KG1 (cell line): Measurements from ENCODE around the gene ITFG2.
"Not testable (repeated sequence)": the region's sequence is repeated elsewhere in the genome, so short reads cannot be mapped to it uniquely, and the experiment has no call there.

Experiments
- DNase-seq: peaks from one replicate; lab custom pipeline; 2025; lab: John Stamatoyannopoulos, UW

ITFG2 gene

DNA sequence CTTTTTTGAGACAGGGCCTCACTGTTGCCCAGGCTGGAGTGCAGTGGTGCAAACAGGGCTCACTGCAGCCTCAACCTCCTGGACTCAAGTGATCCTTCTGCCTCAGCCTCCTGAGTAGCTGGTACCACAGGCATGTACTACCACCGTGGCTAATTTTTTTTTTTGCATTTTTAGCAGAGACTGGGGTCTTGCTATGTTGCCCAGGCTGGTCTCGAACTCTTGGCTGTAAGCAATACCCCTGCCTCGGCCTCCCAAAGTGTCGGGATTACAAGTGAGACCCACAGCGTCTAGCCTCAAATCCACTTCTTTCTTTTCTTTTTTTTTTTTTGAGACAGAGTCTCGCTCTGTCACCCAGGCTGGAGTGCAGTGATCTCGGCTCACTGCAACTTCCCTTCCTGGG lies 50.9 kb downstream of the ITFG2 start:
- not testable (repeated sequence) for DNase-seq

DNA sequence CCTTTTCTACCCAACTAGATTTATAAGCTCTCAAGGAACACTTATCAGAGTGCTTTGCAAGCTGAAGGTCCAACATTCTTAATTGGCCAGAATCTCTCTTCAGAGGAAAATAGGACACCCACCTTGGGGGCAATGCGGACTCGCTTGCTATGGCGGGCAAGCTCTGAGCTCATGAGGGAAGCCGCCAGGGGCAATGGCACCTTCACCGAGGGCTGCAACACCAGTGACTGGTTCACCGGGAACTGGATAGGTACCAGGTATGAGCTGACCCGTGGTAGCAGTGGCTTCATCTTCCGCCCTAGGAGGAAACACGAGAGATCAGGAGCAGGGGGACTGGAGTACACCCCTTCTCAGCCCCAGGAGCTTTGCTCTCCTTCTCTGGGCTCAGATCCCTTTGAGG lies 51.7 kb downstream of the ITFG2 start:
- no peak for DNase-seq

DNA sequence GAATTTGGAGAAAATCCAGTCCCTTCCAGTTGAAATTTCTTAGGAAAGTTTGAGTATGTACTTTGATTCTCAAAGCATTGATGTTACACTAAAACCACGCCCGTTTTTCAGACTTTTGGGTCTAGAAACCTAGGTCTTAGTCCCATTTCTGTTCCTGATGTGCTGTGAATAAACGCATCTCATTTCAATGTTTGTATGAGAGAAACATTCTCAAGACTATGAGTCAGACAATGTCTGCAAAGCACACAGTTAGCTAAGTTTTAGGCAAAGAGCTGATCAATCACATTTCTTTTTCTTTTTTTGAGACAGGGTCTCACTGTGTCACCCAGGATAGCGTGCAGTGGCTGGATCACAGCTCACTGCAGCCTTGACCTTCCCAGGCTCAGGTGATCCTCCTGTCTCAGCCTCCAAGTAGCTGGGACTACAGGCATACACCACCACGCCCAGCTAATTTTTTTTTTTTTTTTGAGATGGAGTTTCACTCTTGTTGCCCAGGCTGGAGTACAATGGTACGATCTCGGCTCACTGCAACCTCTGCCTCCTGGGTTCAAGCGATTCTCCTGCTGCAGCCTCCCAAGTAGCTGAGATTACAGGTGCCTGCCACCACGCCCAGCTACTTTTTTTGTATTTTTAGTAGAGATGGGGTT lies 56.6 kb downstream of the ITFG2 start:
- DNase-seq: not testable (repeated sequence)
